HG03558 (cell line): ENCODE data around the gene GAK.

Experiments used
- ATAC-seq: cut with Tn5 transposase; IDR thresholded peaks from one replicate; pipeline ENCODE4 v1.9.1; 2021; ENCODE audit warnings: moderate number of reproducible peaks; ENCODE audit not compliant: unreplicated experiment; ENCODE audit errors: extremely low read depth

GAK gene

GRCh38 chr4:910366-911091 lies 21.6 kb downstream of the GAK start:
- ATAC-seq: no peak

- no peak for ATAC-seq
These were observed 22.3 kb downstream of the GAK start for GRCh38 chr4:909821-910220.

- ATAC-seq: no peak
These were observed 23.0 kb downstream of the GAK start for GRCh38 chr4:909131-909571.

- ATAC-seq: no peak
These were observed 24.3 kb downstream of the GAK start for GRCh38 chr4:907691-908425.

GRCh38 chr4:907103-907400 lies 25.1 kb downstream of the GAK start:
- no peak for ATAC-seq

- no peak for ATAC-seq
These were observed 25.6 kb downstream of the GAK start for GRCh38 chr4:906339-907102.

- ATAC-seq: no peak
These were observed 26.4 kb downstream of the GAK start for GRCh38 chr4:905485-906338.

- no peak for ATAC-seq
These were observed 28.8 kb downstream of the GAK start for GRCh38 chr4:903066-904046.

- ATAC-seq: no peak
These were observed 30.8 kb downstream of the GAK start for GRCh38 chr4:901192-901910.

GRCh38 chr4:900721-901120 lies 31.4 kb downstream of the GAK start:
- no peak for ATAC-seq

GRCh38 chr4:900073-900472 lies 32.0 kb downstream of the GAK start:
- ATAC-seq: no peak

- no peak for ATAC-seq
These were observed 32.6 kb downstream of the GAK start for GRCh38 chr4:899556-899906.

GRCh38 chr4:898869-899555 lies 33.1 kb downstream of the GAK start:
- no peak for ATAC-seq

- no peak for ATAC-seq
These were observed 34.0 kb downstream of the GAK start for GRCh38 chr4:898123-898522.

- ATAC-seq: no peak
These were observed 35.5 kb downstream of the GAK start for GRCh38 chr4:896630-897029.

- ATAC-seq: no peak
These were observed 35.9 kb downstream of the GAK start for GRCh38 chr4:896216-896615.

GRCh38 chr4:895596-895995 lies 36.5 kb downstream of the GAK start:
- no peak for ATAC-seq
